Choroid plexus epithelial cell (primary cell): ENCODE results near the gene SFRP5.

Experiments used
- DNase-seq: peaks from one replicate; pipeline ENCODE4 v3.0.0-alpha.2; 2010; ENCODE audit warnings: low read depth
- H3K4me3 ChIP-seq: 2 replicates; pipeline ENCODE4 v1.5.1; 2011; ENCODE audit warnings: low read depth, mild to moderate bottlenecking, control low read depth, low read length, moderate library complexity
- TF ChIP-seq, protein P1 (sequence below): conservative IDR thresholded peaks from 2 replicates; pipeline ENCODE4 v1.5.1; 2011; ENCODE audit warnings: low read depth, mild to moderate bottlenecking, control low read depth, inconsistent platforms, low read length, moderate library complexity

The SFRP5 gene

DNA sequence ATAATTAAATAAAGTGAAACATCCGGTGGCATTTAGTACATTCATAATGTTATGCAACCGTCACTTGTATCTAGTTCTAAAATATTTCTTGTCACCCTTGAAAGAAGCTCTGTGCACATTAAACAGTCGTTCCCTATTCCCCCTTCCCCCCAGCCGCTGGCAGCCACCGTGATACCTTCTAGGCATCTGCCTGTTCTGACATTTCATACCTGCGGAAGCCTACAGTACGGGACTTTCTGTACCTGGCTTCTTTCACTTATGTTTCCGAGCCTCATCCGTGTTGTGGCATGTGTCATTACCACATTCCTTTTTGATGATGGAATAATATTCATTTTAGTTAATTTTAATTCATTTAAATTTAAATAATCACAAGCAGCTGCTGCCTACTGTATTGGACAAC, 13.9 kb upstream of the SFRP5 start:
- H3K4me3 ChIP-seq: no peak overlapping the region
- no peak for DNase-seq
- TF ChIP-seq, protein P1, sequence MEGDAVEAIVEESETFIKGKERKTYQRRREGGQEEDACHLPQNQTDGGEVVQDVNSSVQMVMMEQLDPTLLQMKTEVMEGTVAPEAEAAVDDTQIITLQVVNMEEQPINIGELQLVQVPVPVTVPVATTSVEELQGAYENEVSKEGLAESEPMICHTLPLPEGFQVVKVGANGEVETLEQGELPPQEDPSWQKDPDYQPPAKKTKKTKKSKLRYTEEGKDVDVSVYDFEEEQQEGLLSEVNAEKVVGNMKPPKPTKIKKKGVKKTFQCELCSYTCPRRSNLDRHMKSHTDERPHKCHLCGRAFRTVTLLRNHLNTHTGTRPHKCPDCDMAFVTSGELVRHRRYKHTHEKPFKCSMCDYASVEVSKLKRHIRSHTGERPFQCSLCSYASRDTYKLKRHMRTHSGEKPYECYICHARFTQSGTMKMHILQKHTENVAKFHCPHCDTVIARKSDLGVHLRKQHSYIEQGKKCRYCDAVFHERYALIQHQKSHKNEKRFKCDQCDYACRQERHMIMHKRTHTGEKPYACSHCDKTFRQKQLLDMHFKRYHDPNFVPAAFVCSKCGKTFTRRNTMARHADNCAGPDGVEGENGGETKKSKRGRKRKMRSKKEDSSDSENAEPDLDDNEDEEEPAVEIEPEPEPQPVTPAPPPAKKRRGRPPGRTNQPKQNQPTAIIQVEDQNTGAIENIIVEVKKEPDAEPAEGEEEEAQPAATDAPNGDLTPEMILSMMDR: no peak

DNA sequence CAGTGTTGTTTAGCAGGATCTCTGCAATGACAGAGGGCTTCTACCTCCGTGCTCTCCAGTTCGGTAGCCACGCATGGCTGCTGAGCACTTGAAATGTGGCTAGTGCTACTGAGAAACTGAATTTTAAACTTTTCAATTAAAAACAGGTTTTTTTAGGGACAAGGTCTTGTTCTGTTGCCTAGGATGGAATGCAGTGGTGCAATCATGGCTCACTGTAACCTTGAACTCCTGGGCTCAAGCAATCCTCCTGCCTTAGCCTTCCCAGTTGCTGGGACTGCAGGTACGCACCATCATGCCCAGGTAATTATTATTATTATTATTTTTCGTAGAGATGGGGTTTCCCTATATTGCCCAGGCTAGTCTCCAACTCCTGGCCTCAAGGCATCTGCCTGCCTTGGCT, 13.4 kb upstream of the SFRP5 start:
- H3K4me3 ChIP-seq: no peak overlapping the region
- TF ChIP-seq, protein P1: no peak
- no peak for DNase-seq

DNA sequence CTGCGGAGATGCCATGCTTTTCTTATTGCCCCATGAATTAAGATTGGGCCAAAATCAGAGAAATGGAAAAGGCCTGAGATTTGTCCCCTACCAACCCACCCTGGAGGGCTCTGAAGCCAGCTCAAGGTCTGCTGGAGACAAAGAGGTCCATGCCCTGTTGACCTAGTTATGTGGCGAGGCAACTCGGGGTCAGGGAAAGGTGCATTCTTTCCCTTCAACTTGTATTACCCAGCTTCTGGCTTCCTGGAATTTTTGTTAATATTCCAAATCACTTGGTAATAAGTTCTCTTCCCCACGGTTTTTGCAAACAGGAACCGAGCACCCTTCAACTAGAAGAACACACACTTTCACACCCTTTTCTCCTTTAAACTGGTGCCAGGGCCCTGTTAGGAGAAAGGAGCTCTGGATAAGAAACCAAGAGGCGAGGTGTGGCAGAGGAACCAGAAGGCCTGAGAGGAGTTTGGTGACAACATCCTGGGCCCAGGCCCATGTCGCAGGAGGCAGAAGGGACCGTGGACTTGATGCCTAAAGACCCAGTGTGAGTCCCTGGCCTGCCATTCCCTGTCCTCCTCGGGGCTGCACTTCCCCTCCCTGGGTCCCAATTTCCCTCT, 12.5 kb upstream of the SFRP5 start:
- no peak overlapping the region for H3K4me3 ChIP-seq
- no peak for DNase-seq
- TF ChIP-seq, protein P1: no peak

DNA sequence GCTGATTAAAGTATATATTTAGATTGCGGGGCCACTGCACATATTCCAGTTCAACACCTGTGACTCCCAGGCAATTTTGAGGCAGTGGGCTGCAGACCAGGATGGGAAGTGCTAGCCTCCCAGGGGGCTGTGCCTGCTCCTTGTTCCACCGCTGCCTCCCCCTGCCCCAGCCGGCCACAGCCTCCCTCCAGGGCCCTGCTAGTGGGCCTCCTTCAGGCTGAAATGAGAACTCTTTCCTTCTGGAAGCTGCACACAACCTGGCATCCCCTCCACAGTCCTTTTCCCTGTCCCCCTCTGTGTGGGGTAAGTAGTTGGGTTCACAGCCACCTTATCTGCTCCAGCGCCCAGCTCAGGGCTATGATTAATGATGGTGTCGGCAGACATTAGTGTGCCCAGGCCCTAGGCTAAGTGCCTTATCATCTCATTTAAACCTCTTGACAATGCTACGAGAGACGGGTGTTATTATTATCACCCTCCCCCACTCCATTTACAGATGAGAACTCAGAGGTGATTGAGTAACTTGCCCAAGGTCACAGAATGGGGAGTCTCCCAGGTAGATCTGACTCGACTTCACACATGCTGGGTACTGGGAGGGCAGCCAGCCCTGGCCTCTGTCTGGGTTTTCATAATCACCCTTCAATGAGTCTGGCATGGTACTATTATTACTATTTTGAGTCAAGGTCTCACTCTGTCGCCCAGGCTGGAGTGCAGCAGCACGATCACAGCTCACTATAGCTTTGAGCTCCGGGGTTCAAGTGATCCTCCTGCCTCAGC, 10.8 kb upstream of the SFRP5 start:
- no peak overlapping the region for H3K4me3 ChIP-seq
- TF ChIP-seq, protein P1: no peak
- no peak for DNase-seq

GRCh38 chr10:97781618-97782331, 10.0 kb upstream of the SFRP5 start:
- DNase-seq: no peak
- H3K4me3 ChIP-seq: no peak overlapping the region
- TF ChIP-seq, protein P1: no peak

DNA sequence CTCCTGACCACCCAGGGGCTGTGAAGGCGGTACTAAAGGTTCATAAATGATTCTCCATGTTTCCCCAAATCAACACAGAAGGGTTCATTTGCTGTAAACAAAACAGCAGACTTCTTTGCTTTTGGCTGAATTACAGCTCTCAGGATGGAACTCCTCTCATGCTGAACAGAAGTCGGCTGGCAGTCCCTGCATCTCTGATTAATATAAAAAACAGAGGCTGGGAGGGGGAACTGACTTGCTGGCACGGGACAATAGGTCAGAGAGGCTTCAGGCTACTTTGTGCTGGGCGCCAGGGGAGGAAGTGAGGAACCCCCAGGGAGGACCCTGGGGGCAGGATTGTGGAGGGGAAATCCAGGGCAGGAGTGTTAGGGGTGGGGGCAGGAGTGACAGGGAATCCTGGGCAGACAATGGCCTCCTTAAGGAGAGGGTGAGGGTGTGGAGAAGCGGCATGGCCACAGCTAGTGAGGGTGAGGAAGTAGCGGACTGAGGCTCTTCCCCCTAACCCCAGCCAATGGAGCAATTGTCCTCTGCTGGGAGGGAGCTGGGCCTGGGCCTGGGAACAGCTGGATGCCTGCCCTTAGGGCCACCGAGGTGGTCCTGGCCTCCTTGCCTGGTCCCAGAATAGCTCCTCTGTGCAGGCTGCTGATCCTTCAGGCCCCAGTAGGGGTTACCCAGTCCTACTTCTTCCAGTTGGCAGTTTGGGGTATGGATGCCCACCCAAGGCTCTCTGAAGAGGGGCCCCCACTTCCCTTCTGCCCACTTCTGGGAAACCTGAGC, 9.2 kb upstream of the SFRP5 start:
- DNase-seq: peak; percentile 13
- TF ChIP-seq, protein P1: no peak
- no peak overlapping the region for H3K4me3 ChIP-seq
